Measurements from ENCODE around the gene ABCC11. TPM values are rescaled to one million over a fixed set of nuclear protein-coding genes. Genes with fewer than 3 reads are reported as not detected.

Gene ABCC11
- total and polyA plus RNA-seq, 2 of the 4 experiments (the other 2 are of a cell fraction) = 0.09 to 0.18 TPM

DNA sequence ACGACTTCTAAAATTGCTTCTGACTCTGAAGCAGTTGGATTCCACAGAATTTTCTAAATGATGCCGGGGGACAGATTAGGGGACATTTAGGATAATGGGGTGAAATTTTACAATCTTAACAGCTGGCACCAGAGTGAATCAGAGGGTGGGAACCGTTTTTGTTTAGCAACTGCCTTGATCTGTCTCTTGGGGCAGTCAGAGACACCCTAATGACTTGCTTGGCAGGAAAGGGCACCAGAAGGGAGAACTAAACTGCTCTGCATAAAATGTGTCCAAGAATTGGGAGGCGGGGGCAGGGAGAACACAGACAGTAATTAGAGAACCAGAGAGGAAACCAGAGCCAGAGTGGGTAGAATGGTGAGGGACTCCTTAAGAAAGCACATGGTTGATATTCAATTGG, 85.4 kb downstream of the ABCC11 start:
- no peak overlapping the region for H3K4me3 ChIP-seq (ENCODE audit: insufficient read depth, low read depth, low read length)
- H3K27me3 ChIP-seq (ENCODE audit: control insufficient read depth, insufficient read depth, low read length) = no peaks in the 10 kb centered on the region
- H4K5ac ChIP-seq (ENCODE audit: low read depth, low read length) = no peak overlapping the region
- ATAC-seq (ENCODE audit: low read depth) = no peak
- CTCF ChIA-PET = interaction anchor here (0.8 kb wide), 1 partner anchor 1020 kb away, joined by 3 read pairs; no protein-coding TSS in a partner anchor
- H3K56ac ChIP-seq (ENCODE audit: extremely low read depth, insufficient read depth, low read length) = no peak overlapping the region
- TF ChIP-seq POLR2A (IDR thresholded peaks at IDR 0.05; ENCODE audit: low read depth, low read length) = no peak
- in situ Hi-C loops (cut with MboI; ENCODE audit: low sequenced_read_pairs) (loop anchor here (5.0 to 25.0 kb wide), 4 partner anchors 425 to 1215 kb away; partner anchors contain the start of genes ITFG1 and PHKB), intact Hi-C loops (cut with micrococcal nuclease) (no loop called here), dilution Hi-C loops (cut with HindIII; ENCODE audit: low sequenced_read_pairs, unreplicated experiment) (no loop called here)
- no peak overlapping the region for H3K18ac ChIP-seq (ENCODE audit: low read depth, low read length)
- H3K9me3 ChIP-seq (ENCODE audit: control insufficient read depth, insufficient read depth, low read length) = no peaks in the 10 kb centered on the region
- no TSS peak for BruUV-seq (replicated peaks)
- no peak overlapping the region for H3K9ac ChIP-seq (ENCODE audit: low read depth, low read length)
- H3K4me2 ChIP-seq (ENCODE audit: low read depth, low read length) = no peak overlapping the region
- H3K36me3 ChIP-seq (ENCODE audit: control insufficient read depth, insufficient read depth, low read length) = no peaks in the 10 kb centered on the region
- H3K4me1 ChIP-seq (ENCODE audit: control insufficient read depth, insufficient read depth, low read length) = no peaks in the 10 kb centered on the region; the same call in none of the 2 replicates
- no peak overlapping the region for H2BK120ac ChIP-seq (ENCODE audit: low read depth, low read length)
- no peak overlapping the region for H2BK5ac ChIP-seq (ENCODE audit: low read depth, low read length, poor library complexity, severe bottlenecking)
- POLR2A ChIA-PET (ENCODE audit: unreplicated experiment) = no interaction called here
- H3K23ac ChIP-seq (ENCODE audit: low read depth, low read length) = no peak overlapping the region
- H2BK20ac ChIP-seq (ENCODE audit: low read depth, low read length) = no peak overlapping the region
- H3K79me1 ChIP-seq (ENCODE audit: low read depth in 1 of 2, low read length in 2 of 2) = no peaks in the 10 kb centered on the region
- no peak overlapping the region for H2AK9ac ChIP-seq (replicated peaks; ENCODE audit: low read depth, low read length, poor library complexity)
- 0 out of 2 replicates have a peak, but pooled peaks cover 5% of the 10 kb centered on the region for H3K9me1 ChIP-seq (ENCODE audit: insufficient read depth, low read length)
- no peak overlapping the region for H2BK15ac ChIP-seq (ENCODE audit: low read depth, low read length)
- H3K27ac ChIP-seq (ENCODE audit: insufficient read depth, low read length) = no peak overlapping the region
- H2AK5ac ChIP-seq (ENCODE audit: low read depth, low read length) = no peak overlapping the region
- H4K91ac ChIP-seq (ENCODE audit: insufficient read depth, low read depth, low read length) = no peak overlapping the region
- no peak for DNase-seq
- H4K8ac ChIP-seq (ENCODE audit: low read depth in 2 of 2, low read length in 2 of 2) = no peak overlapping the region
- H3K14ac ChIP-seq (replicated peaks; ENCODE audit: low read depth, low read length) = no peak overlapping the region
- WGBS, 2 experiments (ENCODE audit: extremely low coverage in 2 of 2, insufficient read length in 1 of 2) = no CpG with 5 or more reads among the region's 4 CpGs
- H3K4ac ChIP-seq (ENCODE audit: low read depth, low read length) = no peak overlapping the region
- no peak overlapping the region for H2AFZ ChIP-seq (replicated peaks; ENCODE audit: low read length, poor library complexity)
- H4K20me1 ChIP-seq (ENCODE audit: insufficient read depth, low read length) = no peaks in the 10 kb centered on the region

All from IMR-90 (cell line).